ENCODE data around the gene MEN1.
A peak's percentile ranks its signal among the peaks of the same experiment; 100 is the strongest.

MEN1 gene

DNA sequence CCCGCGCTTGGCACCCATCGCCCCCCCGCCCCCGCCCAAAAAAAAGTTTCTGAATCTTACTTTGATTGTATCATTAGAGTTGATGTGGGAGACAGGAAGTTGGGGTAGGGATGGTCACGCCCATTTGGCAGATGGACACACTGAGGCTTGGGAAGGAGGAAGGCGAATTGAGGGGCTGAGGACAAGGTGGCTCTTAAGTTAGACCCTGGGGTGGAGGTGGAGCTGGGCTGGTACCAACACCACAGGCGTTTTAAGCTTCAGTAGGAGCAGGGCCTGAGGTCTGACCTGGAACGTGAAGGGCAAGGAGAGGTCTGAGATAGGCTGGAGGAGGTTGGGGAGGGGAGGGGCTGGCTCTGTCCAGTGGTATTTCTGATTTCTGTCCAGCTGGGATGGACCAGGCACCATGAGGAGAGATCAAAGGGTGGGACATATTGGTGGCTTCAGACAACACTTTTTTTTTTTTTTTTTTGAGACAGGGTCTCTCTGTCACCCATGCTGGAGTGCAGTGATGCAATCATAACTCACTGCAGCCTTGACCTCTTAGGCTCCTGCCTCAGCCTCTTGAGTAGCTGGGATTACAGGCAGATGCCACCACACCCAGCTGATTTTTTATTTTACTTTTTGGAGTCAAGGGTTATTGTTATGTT lies 34.9 kb upstream of the MEN1 start:
- no peak for DNase-seq

GRCh38 chr11:64844330-64845128 lies 34.2 kb upstream of the MEN1 start, which contains the start of gene CDC42BPG:
TSS of gene CDC42BPG (minus strand) at chr11:64844653. CDS start at chr11:64844569, 84 bp downstream.
- DNase-seq: peak; percentile 58

DNA sequence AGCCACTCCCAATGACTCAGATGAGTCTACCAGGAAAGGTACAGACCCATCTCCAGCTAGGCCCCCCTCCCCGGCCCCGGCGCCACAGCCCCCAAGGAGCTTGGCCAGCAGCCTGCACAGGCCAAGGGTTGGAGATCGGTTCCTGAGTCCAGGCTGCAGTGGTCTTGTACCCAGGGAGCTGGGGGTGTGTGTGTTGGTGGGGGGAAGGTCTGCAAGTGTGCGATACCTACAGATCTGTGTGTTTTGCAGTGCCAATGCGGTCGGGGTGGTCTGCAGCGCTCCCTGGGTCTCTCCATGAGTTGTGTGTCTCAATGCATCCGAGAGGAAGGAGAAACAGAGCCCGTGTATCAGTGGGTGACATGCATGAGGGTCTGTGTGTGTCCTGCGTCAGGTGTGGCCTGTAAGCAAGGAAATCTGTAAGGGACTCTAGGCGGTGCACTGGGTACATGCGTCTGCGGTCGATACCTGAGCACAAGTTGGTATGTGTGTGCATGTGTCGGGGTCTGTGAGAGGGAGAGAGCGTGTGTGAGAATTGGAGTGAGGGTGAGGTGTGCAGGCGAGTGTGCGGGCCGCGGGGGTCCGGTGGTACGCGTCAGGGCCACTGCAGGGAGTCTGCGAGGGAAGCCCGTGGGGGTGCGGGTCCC lies 33.5 kb upstream of the MEN1 start:
- DNase-seq: no peak

DNA sequence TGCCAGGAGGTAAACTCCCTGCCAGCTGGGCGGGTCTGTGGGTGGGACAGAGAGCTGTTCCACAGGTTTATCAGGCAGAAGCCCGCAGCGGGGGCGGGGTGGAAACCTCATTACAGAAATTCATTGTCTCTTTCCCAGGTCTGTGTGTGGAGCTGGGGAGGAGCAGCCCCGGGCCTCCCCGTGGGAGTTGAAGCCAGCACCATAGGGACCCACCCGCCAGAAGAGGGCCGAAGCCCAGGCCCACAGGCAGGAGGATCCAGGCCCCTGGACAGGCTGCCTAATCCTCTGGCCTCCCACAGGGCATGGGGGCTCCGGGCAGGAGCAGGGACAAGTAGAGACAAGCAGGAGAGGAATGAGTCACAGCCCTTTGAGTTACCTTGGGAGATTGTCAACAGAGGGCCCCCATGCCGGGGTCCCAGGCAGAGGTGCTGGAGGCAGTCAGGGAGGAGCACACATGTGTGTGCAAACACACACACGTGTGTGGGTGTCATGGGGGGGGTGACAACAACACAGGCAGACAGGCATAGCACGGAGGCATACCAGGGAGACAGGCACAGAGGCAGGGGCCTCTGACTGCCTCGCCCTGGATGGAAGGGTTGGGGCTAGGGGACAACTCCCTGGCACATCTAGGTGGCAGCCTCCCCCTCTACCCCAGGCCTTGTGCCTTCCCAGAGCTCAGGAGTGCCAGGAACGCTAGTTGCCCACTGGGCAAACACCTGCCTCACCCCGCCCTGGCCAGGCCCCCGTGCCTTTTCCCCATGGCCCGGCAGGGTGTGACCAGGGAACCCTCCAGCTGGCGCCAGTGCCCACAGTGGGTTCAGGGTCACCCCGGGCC lies 32.7 kb upstream of the MEN1 start:
- DNase-seq: peak; percentile 19

DNA sequence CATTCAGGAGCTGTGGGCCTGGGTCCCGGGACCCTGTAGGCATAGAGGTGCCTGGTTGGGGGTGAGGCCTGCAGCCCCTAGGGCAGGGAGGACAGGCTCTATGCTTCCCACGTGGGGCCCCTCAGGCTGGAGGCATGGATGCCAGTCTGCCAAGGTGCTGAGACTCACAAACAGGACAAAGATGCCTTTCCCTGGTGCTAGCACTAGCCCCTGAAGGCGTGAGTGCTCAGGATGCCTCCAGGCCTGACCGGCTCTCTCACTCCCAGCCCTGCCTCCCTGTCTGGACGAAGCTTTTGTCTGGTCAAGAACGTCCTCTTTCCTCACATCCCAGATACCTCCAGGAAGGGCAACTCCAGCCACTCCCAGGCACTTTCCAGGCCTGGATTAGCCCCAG lies 32.0 kb upstream of the MEN1 start:
- no peak for DNase-seq

GRCh38 chr11:64841592-64842365 lies 31.4 kb upstream of the MEN1 start:
- no peak for DNase-seq

GRCh38 chr11:64839887-64840782 lies 29.8 kb upstream of the MEN1 start:
- no peak for DNase-seq

DNA sequence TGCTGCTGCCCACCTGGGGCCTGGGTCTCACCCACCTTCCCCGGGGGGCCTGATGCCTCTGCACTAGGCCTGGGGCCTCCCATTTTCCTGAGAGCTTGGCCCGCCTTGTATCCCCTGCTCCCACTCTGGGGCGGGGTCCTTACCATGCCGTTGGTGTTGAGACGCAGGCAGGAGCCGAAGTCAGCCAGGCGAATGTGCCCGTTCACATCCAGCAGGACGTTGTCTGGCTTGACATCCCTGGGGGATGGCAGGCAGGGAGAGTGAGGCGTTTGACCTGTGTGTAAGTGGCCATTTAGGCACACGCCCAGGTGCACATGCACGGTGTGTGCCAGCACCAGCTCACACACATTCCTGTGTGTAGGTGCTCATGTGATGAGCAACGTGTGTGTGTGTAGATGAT lies 29.0 kb upstream of the MEN1 start:
- no peak for DNase-seq

- no peak for DNase-seq
Measured at GRCh38 chr11:64838600-64839334, 28.4 kb upstream of the MEN1 start.

DNA sequence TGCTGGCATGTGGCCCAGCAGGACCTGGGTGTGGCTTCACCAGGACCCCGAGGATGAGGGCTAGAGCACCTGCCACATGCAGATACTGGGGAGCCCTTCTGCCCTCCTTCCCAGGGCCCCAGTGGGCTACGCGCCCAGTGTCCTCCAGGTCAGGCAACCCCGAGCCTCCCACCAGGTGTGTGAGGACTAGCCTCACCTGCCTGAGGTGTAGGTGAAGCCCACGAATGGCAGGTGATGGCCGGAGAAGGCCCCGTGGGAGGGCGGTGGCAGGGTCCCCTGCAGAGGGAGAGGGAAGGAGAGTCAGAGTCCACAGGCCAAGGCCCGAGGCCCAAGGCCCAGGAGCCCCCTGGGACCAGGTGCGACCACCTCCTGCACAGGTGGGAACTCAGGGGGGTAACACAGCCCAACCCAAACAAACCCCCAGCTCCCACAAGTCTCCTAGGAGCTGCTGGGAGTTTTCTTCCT lies 27.6 kb upstream of the MEN1 start:
- no peak for DNase-seq

GRCh38 chr11:64836448-64837072 lies 26.2 kb upstream of the MEN1 start:
- DNase-seq: no peak

DNA sequence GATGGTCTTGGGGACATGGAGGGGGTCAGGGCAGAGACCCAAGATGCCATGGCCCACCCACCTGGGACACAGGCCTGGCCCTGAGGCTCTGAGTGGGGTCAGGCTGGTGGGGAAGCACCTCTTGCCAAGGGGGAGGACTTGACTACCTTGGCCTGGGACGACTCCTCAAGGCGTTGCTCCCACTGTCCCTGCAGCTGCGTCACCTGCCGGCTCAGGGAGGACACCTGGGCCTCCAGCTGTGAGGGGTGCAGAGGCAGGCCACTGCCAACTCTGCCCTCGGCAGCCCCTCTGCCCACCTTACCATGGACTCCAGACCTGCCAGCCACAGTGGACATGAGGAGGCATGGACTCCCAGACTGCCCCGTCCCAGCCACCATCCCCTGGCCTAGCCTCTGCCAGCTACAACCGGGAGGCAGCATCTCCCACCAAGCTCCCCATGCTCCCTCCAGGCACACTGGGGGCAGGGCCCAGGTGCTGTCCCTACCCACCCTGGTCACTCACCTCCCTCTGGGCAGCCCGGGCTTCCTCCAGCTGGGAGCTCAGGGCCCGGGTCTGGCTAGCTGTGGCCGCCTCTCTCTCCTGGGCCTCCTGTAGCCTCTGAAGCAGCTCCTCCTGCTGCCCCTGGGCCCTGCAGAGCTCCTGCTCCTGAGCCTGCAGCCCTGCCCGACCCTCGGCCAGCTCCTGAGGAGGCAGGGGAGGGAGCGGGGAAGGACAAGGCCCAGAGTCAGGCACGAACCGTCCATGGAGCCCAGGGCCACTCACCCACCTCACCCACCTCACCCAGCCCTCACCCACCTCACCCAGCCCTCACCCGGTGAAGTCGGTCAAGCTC lies 25.5 kb upstream of the MEN1 start:
- DNase-seq: no peak

DNA sequence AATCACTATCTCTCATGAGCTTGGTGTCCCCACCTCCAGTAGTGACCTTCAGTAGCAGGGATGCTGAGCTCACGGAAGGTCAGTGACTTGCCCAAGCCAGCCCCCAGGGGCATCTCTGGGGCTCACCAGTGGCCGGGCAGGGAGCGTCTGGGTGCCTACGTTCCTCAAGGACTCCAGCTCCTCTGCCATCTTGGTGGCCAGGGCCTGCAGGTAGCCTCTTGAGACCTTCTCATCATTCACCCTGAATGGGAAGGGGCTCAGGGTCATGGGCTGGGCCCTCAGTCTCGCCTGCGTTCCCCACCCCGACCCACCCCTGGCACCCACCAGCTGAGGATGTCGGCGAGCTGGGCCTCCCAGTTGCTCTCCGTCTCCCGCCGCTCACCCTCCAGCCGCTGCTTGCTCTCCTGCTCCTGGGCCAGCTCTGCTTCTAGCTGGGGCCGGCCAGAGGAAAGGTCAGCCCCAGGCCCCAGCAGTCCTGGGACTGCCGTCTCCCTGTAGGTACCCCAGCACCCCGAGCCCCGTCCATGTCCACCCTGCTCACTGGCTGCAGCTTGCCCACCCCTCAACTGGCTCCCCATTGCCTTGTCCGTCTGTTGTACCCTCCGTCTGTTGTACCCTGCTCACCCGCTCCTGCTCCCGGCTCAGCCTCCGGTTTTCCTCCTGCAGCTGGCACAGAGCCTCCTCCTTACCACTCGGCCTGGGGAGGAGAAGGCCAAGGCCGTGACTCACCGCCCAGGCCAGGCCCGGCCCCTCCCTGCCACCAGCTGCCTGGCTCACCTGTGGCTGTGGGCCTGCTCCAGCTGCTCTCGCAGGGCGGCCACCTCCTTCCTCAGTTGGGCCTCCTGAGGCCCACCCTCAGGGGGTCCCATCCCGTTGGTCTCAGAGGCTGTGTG lies 24.6 kb upstream of the MEN1 start:
- DNase-seq: no peak

- DNase-seq: no peak
Measured at GRCh38 chr11:64834031-64834722, 23.8 kb upstream of the MEN1 start.

DNA sequence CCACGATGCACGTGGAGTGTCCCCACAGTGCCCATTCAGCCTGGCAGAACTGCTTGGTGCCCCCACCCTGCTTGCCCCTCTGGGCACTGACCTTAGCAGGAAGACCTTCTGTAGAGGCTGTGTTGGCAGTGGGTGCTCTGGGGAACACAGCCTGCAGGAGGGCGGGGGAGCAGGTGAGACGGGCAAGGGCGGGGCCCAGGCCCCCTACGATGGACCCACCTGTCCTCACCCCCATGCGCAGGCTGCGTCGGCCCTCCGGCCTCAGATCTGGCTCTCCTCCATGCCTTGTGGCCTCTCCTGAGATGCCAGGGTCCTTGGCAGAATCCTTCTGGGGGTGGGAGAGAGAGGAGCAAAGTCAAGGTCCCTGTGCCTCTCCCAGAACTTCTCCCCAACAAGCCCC lies 23.2 kb upstream of the MEN1 start:
- no peak for DNase-seq

GRCh38 chr11:64833198-64833502 lies 22.8 kb upstream of the MEN1 start:
- DNase-seq: no peak

- DNase-seq: no peak
Measured at GRCh38 chr11:64832467-64833197, 22.3 kb upstream of the MEN1 start.
